SW 1271 (cell line): ENCODE measurements around the gene MB21D2.
A peak's percentile ranks its signal among the peaks of the same experiment; 100 is the strongest.
"Not testable (repeated sequence)": the region's sequence is repeated elsewhere in the genome, so short reads cannot be mapped to it uniquely, and the experiment has no call there.

Experiments
- DNase-seq, 2 experiments: peaks; one replicate each; lab custom pipeline; 2025; lab: John Stamatoyannopoulos, UW

Gene MB21D2

DNA sequence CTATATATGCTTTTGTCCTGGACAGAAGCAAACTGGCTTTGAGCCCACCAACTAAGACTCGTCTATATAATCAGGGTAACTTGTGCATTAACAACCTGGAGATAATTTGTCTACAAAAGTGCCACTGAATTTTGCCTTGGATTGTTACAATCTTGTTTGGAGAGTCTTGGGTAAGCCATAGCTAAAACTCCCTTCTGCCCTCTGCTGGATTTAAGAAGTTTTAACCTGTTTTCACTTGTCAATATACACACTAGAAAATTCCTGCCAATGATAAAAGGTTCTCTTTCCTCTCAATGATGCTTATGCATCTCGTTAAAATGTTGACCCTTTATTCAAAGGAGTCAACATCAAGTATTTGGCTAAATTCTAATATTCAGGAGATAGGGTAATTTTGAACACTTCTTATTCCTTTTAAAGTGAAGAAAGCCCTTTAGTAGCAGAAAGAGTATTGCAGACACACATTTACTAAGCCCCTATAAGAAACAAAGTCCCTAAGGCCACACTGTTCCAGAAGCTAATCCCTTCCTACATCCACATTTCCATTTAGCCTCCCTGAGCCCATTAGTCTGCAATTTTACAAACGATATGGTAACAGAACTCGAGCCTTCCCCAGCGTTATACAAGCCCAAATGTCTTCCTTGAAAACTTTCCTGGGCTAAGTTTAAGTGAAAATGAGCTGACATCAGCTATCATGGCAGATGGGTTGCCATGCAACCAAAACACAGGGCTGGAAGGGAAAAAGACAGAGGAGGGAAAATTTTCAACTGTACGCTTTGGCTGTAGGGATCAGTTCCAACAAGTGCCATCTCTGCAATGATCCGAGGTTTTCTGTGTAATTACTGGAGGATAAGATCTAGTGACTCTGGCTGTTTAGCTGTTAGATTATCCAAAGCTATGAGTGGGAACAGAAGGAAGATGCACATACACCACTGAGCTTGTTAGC lies 114.4 kb downstream of the MB21D2 start:
- peak; percentile 8 to 61 for DNase-seq

DNA sequence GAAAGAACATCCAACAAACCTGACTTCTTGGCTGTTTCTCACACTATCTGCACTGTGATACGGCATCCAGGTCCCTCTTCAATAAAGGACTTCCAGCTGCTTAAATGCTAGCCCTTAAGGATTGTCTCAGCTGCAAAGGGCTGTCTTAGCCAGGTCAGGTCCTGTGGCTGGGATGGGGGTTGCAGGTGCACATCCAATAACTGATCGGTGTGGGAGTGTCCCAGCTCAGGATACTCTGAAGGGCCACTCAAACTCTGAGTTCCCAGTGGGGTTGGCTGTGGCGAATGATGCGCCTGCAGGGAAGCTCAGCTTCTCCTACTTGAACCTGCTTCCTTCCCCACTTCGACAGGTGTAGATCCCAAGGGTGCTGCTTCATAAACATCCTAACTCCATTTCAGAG lies 115.7 kb downstream of the MB21D2 start:
- no peak for DNase-seq

DNA sequence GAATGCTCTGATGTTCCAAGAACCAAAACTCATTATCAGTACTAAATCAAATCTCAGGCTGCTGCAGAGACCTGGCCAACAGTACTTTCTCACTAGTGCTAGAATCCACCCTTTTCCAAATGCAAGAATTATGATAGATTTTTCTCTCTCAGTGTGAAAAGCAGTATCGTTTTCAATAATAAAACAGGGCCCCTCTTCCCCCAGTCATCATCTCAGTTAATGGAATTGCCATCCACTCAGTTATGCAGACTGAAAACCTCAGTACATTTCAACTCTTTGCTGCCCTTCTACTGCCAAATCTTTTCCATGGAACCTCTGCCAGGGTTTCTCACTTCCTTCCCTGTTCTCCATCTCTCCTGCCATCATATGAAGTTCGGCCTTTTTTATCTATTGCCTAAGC lies 117.9 kb downstream of the MB21D2 start:
- DNase-seq, result no peak

DNA sequence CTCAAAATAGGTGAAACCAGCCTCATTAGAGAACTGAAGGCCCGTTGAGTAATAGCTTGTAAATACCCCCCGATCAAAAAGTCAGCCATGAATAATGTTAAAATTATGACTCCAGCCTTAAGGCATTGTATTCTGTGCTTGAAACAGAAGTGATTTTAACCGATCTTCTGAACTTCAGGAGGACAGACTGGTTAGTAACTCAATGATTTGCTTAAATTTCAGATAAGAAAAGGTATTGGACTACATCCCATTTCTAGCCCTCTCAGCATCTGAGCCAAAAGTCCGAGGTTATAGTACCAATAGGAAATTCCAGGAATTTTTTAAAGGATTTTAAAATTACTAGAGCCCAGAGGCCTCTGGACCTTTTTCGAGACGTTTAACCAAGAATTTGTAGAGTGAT lies 122.6 kb downstream of the MB21D2 start:
- no peak for DNase-seq

DNA sequence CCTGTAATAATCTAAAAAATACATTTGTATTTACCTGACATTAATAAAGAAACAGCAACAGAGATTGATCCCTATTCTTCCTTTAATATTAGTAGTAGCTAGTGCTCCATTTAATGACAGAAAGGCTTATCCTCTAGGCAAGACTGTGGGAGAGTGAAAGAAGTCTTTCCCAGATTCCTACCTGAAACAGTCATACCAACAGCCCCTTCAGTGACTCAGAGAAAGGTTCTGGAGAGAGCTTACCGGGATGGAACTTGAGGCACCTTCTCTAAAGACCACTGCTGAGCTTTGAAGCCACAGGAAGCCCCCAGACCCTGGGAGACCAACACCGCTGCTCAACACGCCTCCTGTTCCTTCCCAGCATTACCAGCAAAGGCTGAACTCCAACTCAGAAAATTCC lies 123.4 kb downstream of the MB21D2 start:
- no peak for DNase-seq

DNA sequence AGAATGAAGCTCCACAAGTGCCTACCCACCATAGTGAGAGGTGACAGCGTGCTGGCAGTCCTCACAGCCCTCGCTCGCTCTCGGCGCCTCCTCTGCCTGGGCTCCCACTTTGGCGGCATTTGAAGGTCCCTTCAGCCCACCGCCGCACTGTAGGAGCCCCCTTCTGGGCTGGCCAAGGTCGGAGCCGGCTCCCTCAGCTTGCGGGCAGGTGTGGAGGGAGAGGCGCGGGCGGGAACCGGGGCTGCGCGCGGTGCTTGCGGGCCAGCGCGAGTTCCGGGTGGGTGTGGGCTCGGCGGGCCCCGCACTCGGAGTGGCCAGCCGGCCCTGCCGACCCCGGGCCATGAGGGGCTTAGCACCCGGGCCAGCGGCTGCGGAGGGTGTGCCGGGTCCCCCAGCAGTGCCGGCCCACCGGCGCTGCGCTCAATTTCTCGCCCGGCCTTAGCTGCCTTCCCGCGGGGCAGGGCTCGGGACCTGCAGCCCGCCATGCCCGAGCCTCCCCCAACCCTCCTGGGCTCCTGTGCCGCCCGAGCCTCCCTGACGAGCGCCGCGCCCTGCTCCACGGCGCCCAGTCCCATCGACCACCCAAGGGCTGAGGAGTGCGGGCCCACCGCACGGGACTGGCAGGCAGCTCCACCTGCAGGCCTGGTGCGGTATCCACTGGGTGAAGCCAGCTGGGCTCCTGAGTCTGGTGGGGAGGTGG lies 128.7 kb downstream of the MB21D2 start:
- not testable (repeated sequence) for DNase-seq

DNA sequence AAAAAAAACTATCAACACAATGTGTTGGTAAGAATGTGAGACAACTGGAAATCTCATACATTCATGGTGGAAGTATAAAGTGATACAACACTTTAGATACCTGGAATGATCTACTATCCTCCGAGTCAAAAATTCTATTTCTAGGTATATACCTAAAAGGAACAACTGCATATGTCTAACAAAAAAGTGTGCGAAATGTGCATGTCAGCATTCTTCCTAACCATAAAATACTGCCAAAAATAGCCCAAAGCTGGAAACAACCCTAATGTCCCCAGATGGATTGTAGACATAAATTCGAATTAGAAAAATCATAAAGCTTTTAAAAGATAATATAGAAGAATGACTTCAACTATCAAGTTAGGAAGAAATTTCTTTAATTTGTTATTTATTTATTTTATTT lies 139.1 kb downstream of the MB21D2 start:
- no peak for DNase-seq

DNA sequence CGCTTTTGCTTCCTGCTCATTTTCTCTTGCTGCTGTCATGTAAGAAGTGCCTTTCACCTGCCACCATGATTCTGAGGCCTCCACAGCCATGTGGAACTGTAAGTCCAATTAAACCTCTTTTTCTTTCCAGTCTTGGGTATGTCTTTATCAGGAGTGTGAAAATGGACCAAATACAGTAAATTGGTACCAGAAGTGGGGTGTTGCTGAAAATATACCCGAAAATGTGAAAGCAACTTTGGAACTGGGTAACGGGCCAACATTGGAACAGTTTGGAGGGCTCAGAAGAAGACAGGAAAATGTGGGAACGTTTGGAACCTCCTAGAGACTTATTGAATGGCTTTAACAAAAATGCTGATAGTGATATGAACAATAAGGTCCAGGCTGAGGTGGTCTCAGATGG lies 143.3 kb downstream of the MB21D2 start:
- DNase-seq, result not testable (repeated sequence)

DNA sequence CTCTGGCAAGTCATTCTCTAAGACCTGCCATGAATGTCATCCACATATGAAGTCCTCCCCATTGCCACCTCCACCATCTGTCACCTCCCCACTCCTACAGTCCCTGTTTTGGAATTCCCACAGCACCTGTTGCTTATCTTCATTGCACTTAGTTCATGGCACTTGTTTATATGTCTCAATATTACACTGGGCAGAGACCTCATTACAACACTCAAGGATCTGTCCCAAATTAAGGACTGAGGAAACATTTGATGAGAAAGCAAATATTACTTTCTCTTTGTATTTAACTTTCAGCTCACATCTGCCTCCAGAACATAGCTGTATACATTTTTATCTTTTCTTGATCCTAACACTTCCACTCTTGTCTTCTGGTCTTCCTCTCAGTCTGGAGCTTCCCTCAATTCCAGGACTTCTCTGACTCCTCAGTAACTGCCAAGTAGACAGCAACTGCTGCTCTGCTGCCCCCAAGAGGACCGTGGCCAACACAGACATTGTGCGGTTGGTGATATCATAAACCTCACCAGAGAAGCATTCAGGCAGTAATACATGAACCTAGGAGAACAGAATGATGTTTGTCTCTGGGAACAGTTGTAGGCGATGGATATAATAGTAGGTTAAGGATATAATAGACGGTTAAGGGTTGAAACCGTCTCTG lies 145.3 kb downstream of the MB21D2 start:
- peak in 1 of 2 experiments; percentile 17 for DNase-seq

DNA sequence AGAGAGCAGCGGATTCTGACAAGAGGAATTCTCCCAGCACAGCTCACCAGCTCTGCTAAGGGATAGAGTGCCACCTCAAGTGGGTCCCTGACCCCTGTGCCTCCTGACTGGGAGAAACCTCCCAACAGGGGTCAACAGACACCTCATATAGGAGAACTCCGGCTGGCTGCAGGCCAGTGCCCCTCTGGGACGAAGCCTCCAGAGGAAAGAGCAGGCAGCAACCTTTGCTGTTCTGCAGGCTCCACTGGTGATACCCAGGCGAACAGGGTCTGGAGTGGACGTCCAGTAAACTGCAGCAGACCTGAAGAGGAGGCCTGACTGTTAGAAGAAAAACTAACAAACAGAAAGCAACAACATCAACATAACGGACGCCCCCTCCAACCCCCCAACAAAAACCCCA lies 159.0 kb downstream of the MB21D2 start:
- no peak for DNase-seq

DNA sequence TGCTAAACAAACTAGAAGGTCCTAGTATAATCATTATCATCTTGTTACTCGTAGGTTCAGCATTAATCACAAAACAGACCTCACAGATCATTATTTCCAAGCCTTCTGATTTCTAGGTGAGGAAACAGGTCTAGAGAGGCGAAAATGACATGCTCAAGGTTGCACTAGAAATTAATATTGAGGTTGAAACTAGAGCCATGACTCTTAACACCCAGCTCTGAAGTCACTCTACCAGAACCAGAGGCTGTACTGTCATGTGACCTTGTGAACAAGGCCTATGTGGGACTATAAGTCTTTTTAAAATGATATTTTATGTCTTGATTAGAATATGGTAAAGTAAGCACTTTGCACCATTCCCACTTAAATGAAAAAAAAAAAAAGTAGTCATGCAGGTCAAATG lies 166.5 kb downstream of the MB21D2 start:
- DNase-seq, result no peak

DNA sequence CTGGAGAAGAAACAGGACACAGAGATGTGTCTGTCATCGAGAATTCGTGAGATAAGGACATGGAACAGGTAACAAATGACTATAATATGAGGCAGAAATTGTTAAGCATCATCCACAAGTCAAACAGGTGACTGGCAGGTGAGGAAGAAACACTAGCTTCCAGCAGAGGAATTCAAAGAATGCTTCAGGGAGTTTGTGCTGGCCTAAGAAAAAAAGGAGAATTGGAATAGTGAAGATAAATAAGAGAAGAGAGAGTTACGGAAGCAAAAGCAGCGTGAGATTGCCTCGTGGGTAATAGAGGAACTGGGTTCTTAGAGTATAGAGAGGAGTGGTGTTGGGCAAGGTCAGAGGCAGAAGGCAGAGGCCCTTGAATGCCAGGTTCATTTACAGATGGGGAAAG lies 167.5 kb downstream of the MB21D2 start:
- no peak for DNase-seq

DNA sequence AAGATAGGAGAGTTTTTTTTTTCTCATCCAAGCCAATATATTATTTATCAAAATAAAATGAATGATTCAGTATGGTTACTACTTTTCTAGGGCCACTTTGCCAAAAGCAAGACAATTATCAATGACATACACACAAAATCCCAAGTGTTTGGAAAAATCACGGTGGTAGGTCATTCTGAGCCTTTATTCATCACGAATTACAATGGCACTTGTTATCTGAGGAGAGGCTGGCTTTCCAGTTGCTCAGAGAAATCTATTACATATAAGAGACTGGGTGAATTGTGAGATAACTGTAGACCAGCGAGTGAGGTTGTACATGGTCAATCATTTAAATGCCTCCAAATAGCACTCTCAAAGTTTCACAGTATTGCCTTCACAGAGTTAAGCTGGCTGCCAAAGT lies 169.9 kb downstream of the MB21D2 start:
- DNase-seq, result no peak

DNA sequence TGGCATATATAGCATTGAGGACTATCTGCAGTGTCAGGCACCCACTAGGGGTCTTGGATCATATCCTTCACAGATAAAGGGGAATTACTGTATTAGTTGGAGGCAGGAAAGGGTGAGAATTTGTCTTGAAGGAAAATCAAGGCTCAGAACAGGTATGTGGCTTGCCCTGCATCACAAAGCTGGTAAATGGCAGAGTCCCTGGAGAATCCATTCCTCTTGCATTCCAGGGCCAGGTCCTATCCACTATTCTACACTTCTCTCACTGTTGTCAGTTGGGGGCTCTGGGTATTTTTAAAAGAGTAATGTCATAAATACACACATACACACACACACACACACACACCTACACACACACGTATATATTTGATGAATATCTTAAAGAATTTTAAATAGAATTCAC lies 170.5 kb downstream of the MB21D2 start:
- DNase-seq, result no peak
